ENCODE results near the gene PRKCSH.
A peak's percentile ranks its signal among the peaks of the same experiment; 100 is the strongest.

PRKCSH gene

DNA sequence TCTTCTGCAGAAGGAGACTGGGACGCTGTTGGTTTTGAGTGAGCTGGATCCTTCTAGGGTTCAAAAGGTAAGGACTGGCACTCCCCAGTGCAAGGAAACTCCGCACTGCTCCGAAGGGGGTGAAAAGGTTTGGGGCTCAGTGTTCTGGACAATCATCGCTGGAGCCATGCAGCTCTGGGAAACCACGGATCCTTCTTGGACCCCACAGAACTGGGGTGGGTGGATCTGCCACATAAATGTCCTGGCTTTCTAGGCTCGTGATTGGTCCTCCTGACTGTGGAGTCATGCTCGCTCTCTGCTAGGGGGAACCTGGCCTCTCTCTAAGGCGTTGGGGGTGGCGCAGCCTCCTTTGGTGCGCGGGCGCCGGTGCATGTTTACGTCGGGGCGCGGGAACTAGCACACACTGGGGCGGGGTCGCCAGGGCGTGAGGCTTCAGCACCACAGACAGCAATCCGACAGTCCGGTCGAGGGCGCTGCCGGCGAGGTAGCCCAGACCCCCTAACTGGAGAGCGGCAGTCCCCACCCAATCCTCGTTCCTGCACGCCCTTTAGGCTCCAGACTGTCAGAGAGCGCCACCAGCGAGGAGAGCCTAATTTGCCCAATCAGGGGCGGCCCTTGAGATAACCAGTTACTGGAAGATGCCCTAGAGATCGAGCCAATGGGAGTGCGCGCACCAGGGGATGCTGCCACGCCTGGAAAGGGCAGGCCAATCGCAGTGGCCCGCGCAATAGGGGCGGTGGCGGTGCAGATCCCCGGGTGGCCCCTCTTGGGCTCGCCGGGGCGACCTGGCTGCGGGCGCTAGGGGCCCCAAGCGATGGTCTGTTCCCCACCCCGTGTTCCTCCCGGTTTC, 46.3 kb downstream of the PRKCSH start:
- intact Hi-C loops (cut with micrococcal nuclease): loop anchor here (1.0 to 5.0 kb wide), 2 partner anchors 48 to 239 kb away; partner anchors contain the start of gene ECSIT
- H3K4me3 Mint-ChIP-seq: peak overlapping the region; percentile 81
- H3K36me3 Mint-ChIP-seq (ENCODE audit: low read depth): peaks cover 18% of the 10 kb centered on the region
- peaks cover 54% of the 10 kb centered on the region for H3K27me3 Mint-ChIP-seq
- peaks cover 36% of the 10 kb centered on the region for H3K4me1 Mint-ChIP-seq (ENCODE audit: low read depth)
- H3K9me3 Mint-ChIP-seq: no peaks in the 10 kb centered on the region
- peak overlapping the region; percentile 86 for H3K27ac Mint-ChIP-seq

DNA sequence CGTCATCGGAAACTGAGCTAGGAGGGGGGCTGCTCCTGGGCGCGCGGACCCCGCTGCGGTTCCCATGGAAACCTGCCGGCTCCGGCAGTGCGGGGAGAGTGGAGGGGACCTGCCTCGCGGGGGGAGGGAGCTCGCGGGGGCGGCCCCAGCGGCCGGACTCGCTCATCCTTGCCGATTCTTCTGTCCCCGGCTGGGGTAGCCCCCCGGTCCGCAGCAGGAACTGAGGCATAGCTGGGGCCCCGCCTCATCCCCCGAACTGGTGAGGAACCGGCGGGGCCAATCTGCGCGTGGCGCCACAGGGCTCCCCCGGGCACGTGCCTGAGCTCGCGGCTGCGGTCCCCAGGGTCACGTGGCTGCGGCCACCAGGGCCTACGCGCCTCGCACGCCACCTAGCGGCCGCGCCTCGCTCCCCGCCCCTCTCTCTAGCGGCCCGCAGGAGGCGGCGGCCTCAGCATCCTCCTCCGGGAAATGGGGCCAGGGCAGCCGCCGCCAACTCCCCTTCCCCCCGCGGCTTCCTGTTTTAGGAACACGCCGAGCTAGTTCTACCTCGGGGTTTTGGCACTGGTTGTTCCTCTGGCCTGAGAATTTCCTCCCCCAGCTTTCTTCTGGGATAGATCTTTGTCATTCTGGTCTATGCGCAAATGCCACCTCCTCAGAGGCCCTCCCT, 47.1 kb downstream of the PRKCSH start:
- H3K4me3 Mint-ChIP-seq: peak overlapping the region; percentile 81
- H3K9me3 Mint-ChIP-seq: no peaks in the 10 kb centered on the region
- H3K27ac Mint-ChIP-seq: peak overlapping the region; percentile 86
- peaks cover 36% of the 10 kb centered on the region for H3K4me1 Mint-ChIP-seq (ENCODE audit: low read depth)
- H3K36me3 Mint-ChIP-seq (ENCODE audit: low read depth): peaks cover 25% of the 10 kb centered on the region
- intact Hi-C loops (cut with micrococcal nuclease): loop anchor here (1.0 to 5.0 kb wide), 2 partner anchors 47 to 240 kb away; partner anchors contain the start of gene ECSIT
- H3K27me3 Mint-ChIP-seq: peaks cover 48% of the 10 kb centered on the region

DNA sequence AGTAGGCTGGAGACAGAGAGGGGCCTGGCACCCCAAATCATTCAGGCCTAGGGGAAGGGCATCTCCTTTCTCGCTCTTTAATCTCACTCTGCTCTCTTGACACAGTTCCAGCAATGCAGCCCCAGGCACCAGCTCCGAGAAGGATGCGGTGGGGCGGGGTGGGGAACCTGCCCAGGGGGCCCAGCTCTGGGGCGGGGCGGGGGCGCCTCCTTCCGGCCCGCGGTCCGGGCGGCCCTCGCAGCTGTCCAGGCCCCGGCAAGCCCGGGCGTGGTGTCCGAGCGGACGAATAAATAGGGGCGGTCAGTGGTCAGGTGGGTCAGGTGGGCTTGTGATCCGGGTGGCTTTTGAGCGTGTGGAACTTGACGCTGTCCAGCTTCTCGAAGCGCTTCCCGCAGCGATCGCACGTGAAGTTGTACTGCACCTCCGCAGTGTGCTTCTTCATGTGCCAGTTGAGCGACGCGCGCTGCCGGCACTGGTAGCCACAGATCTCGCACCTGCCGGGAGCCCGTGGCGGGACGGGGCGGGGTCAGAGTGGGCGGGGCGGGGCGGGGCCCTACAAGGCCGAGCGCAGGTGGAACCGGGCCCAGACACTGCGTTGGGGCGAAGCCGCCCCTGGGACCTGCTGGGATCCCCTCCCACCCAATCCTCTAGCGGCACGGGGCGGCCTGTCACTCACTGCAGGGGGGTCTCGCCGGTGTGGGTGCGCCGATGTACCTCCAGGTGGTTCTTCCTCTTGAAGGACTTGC, 48.1 kb downstream of the PRKCSH start:
- H3K9me3 Mint-ChIP-seq: no peaks in the 10 kb centered on the region
- no peak overlapping the region for H3K4me3 Mint-ChIP-seq
- no peak overlapping the region for H3K27ac Mint-ChIP-seq
- peaks cover 31% of the 10 kb centered on the region for H3K4me1 Mint-ChIP-seq (ENCODE audit: low read depth)
- peaks cover 38% of the 10 kb centered on the region for H3K27me3 Mint-ChIP-seq
- intact Hi-C loops (cut with micrococcal nuclease): loop anchor here (5.0 kb wide), 1 partner anchor 241 kb away; no protein-coding TSS in a partner anchor
- H3K36me3 Mint-ChIP-seq (ENCODE audit: low read depth): peaks cover 29% of the 10 kb centered on the region

DNA sequence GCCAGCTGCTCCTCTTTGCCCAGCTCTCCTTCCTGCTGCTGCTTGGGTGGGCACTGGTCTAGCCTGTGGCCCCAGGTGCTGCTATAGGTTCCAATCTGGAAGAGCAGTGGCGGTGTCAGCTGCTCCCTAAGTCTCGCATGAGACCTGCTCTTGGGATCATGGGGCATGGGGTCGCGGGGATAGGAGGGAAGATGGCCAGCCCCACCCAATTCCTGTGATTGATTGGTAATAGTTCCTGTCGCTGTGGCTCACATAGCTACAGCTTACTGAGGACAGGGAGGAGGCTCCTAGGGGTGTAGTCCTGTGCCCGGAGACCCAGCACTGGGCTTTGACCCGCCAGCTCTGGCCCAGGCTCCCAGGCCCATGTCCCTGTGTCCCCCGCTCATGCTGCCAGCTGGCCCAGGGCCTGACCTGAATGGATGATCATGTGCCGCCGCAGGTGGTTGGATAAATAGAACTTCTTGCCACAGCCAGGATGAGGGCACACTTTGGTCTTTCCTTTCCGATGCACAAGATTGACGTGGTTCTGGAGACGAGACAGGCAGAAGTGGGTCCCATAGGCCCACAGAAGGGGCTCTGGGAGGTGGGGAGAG, 49.9 kb downstream of the PRKCSH start:
- intact Hi-C loops (cut with micrococcal nuclease): no loop called here
- Mint-ChIP-seq H3K36me3 (ENCODE audit: low read depth) (peaks cover 45% of the 10 kb centered on the region), H3K4me3 (no peak overlapping the region), H3K4me1 (ENCODE audit: low read depth) (peaks cover 21% of the 10 kb centered on the region), H3K27ac (no peak overlapping the region), H3K27me3 (peaks cover 26% of the 10 kb centered on the region), H3K9me3 (no peaks in the 10 kb centered on the region)

GRCh38 chr19:11486661-11487503, 51.4 kb downstream of the PRKCSH start:
- Mint-ChIP-seq H3K27me3 (peaks cover 13% of the 10 kb centered on the region), H3K4me3 (no peak overlapping the region), H3K36me3 (ENCODE audit: low read depth) (peaks cover 58% of the 10 kb centered on the region), H3K27ac (no peak overlapping the region), H3K9me3 (no peaks in the 10 kb centered on the region), H3K4me1 (ENCODE audit: low read depth) (peaks cover 13% of the 10 kb centered on the region)
- intact Hi-C loops (cut with micrococcal nuclease): no loop called here

- H3K36me3 Mint-ChIP-seq (ENCODE audit: low read depth): peaks cover 62% of the 10 kb centered on the region
- H3K27me3 Mint-ChIP-seq: no peaks in the 10 kb centered on the region
- no peaks in the 10 kb centered on the region for H3K4me1 Mint-ChIP-seq (ENCODE audit: low read depth)
- H3K27ac Mint-ChIP-seq: no peak overlapping the region
- no peaks in the 10 kb centered on the region for H3K9me3 Mint-ChIP-seq
- H3K4me3 Mint-ChIP-seq: no peak overlapping the region
- intact Hi-C loops (cut with micrococcal nuclease): no loop called here
These were observed 53.9 kb downstream of the PRKCSH start for GRCh38 chr19:11489378-11489777.

DNA sequence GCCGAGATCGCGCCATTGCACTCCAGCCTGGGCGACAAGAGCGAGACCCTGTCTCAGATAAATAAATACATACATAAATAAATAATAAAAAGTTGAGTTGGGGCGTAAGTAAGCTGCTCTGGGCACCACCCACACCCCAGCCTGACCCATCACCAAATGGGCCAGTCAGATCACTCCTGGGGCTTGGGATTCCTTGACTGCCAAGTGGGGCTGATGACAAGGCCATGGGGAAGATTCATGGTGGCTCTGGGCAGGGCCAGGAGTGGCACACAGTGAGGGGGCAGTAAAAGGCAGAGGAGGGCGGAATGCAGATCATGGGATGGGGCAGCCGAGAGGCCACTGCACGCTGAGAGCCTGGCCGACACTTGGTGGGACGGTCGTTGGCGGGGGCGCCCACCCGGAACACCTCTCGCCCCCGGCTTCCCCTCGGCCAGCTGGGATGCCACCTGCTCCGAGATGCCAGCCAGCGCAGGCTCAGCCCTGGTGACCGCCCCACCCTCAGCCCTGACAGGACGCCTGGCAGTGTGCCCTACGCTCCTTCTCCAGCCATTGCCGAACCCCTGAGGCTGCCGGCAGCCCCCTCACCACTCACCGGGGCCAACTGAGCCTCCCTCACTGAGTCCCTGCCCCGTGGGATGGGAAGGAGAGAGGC, 59.3 kb downstream of the PRKCSH start:
- Mint-ChIP-seq H3K9me3 (no peaks in the 10 kb centered on the region), H3K36me3 (ENCODE audit: low read depth) (peaks cover 82% of the 10 kb centered on the region), H3K27me3 (no peaks in the 10 kb centered on the region), H3K4me3 (no peak overlapping the region), H3K27ac (no peak overlapping the region), H3K4me1 (ENCODE audit: low read depth) (peaks cover 5% of the 10 kb centered on the region)
- intact Hi-C loops (cut with micrococcal nuclease): no loop called here

GRCh38 chr19:11495481-11495880, 60.0 kb downstream of the PRKCSH start:
- no peaks in the 10 kb centered on the region for H3K9me3 Mint-ChIP-seq
- H3K36me3 Mint-ChIP-seq (ENCODE audit: low read depth): peaks cover 79% of the 10 kb centered on the region
- H3K27me3 Mint-ChIP-seq: no peaks in the 10 kb centered on the region
- H3K4me3 Mint-ChIP-seq: no peak overlapping the region
- H3K4me1 Mint-ChIP-seq (ENCODE audit: low read depth): peaks cover 5% of the 10 kb centered on the region
- no peak overlapping the region for H3K27ac Mint-ChIP-seq
- intact Hi-C loops (cut with micrococcal nuclease): no loop called here

GRCh38 chr19:11495885-11496284, 60.5 kb downstream of the PRKCSH start:
- H3K4me1 Mint-ChIP-seq (ENCODE audit: low read depth): peaks cover 5% of the 10 kb centered on the region
- H3K9me3 Mint-ChIP-seq: no peaks in the 10 kb centered on the region
- H3K4me3 Mint-ChIP-seq: no peak overlapping the region
- no peaks in the 10 kb centered on the region for H3K27me3 Mint-ChIP-seq
- H3K36me3 Mint-ChIP-seq (ENCODE audit: low read depth): peaks cover 79% of the 10 kb centered on the region
- H3K27ac Mint-ChIP-seq: no peak overlapping the region
- intact Hi-C loops (cut with micrococcal nuclease): loop anchor here (2.0 kb wide), 1 partner anchor 93 kb away; no protein-coding TSS in a partner anchor

- Mint-ChIP-seq H3K27ac (no peak overlapping the region), H3K36me3 (ENCODE audit: low read depth) (peaks cover 81% of the 10 kb centered on the region), H3K9me3 (no peaks in the 10 kb centered on the region), H3K4me1 (ENCODE audit: low read depth) (peaks cover 5% of the 10 kb centered on the region), H3K27me3 (no peaks in the 10 kb centered on the region), H3K4me3 (no peak overlapping the region)
- intact Hi-C loops (cut with micrococcal nuclease): loop anchor here (2.0 kb wide), 1 partner anchor 92 kb away; no protein-coding TSS in a partner anchor
These were observed 61.1 kb downstream of the PRKCSH start for GRCh38 chr19:11496391-11497163.

DNA sequence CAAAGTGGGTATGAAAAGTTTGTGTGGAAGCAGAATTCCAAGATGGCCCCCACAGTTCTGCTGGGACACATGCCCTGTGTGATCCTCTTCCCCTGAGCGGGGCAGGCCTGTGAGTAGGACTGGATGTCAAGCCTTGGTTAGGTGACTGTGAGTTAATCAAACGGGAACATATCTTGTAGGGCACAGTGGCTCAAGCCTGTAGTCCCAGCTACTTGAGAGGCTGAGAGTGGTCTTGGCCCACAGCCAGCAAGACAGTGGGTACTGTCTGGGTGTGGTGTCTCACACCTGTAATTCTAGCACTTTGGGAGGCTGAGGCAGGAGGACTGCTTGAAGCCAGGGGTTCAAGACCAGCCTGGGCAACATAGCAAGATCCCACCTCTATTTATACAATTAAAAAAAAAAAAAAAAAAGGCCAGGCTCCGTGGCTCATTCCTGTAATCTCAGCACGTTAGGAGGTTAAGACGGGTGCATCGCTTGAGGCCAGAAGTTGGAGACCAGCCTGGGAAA, 63.8 kb downstream of the PRKCSH start:
- H3K36me3 Mint-ChIP-seq (ENCODE audit: low read depth): peaks cover 63% of the 10 kb centered on the region
- H3K27ac Mint-ChIP-seq: no peak overlapping the region
- H3K4me1 Mint-ChIP-seq (ENCODE audit: low read depth): peaks cover 5% of the 10 kb centered on the region
- intact Hi-C loops (cut with micrococcal nuclease): no loop called here
- no peaks in the 10 kb centered on the region for H3K9me3 Mint-ChIP-seq
- H3K27me3 Mint-ChIP-seq: no peaks in the 10 kb centered on the region
- no peak overlapping the region for H3K4me3 Mint-ChIP-seq

Data from dendritic cell treated with granulocyte-macrophage colony-stimulating factor and Interleukin-4, amounts not matched to agents 40 ng/mL and 50 ng/mL, for 4 days (primary cell).